DMS153 treated with DMSO at 0.1 percent for 48 hours (cell line): ENCODE measurements around the gene GNA12.

Source experiments
- DNase-seq: peaks from one replicate; lab custom pipeline; 2025; ENCODE audit not compliant: unreplicated experiment; lab: John Stamatoyannopoulos, UW

Gene GNA12

DNA sequence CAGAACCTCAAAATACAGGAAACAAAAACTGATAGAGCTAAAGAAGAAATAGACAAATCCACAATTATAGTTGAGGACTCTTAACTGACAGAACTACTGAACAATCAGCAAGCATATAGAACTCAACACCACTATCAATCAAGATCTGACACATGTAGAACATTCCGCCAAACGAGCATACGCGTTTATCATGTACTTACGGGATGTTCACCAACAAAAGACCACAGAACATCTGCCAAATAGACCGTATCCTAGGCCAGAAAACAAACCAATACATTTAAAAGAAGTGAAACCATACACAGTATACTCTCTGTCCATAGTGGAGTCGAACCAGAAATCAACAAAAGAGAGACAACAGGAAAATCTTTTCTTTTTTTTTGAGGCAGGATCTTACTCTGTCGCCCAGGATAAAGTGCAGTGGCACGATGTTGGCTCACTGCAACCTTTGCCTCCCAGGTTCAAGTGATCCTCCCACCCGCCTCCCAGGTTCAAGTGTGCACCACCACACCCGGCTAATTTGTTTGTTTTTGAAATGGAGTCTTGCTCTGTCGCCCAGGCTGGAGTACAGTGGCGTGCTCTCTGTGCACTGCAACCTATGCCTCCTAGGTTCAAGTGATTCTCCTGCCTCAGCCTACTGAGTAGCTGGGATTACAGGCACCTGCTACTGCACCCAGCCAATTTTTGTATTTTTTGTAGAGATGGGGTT lies 5.1 kb downstream of the GNA12 start:
- no peak for DNase-seq

DNA sequence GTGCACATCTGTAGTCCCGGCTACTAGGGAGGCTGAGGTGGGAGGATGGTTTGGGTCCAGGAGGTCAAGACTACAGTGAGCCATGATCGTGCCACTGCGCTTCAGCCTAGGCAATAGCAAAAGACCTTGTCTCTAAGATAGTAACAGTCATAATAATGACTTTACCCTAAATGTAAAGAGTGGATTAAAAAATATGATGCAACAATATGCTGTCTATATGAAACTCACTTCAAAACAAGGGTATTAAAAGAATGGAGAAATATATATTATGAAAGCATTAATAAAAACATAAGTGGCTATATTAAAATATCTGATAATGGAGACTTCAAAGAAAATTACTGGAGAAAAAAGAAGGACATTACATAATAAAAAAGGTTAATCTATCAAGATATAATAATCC lies 5.7 kb downstream of the GNA12 start:
- no peak for DNase-seq

DNA sequence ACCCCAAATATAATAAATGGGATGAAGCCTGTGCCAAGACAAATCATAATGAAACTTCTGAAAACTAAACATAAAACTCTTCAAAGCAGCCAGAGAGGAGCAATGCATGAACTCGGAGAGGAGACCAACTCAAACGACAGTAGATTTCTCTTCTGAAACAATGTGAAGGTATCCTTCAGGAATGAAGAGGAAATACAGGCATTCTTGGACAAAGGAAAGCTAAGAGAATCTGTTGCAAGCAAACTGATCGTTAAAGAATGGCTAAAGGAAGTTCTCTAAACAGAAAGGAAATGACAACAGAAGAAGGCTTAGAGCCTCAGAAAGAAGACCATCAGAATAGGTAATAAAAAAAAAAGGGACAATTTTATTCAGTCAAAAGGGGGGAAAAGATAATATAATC lies 6.6 kb downstream of the GNA12 start:
- no peak for DNase-seq

- no peak for DNase-seq
These were observed 9.2 kb downstream of the GNA12 start for GRCh38 chr7:2834748-2835441.

DNA sequence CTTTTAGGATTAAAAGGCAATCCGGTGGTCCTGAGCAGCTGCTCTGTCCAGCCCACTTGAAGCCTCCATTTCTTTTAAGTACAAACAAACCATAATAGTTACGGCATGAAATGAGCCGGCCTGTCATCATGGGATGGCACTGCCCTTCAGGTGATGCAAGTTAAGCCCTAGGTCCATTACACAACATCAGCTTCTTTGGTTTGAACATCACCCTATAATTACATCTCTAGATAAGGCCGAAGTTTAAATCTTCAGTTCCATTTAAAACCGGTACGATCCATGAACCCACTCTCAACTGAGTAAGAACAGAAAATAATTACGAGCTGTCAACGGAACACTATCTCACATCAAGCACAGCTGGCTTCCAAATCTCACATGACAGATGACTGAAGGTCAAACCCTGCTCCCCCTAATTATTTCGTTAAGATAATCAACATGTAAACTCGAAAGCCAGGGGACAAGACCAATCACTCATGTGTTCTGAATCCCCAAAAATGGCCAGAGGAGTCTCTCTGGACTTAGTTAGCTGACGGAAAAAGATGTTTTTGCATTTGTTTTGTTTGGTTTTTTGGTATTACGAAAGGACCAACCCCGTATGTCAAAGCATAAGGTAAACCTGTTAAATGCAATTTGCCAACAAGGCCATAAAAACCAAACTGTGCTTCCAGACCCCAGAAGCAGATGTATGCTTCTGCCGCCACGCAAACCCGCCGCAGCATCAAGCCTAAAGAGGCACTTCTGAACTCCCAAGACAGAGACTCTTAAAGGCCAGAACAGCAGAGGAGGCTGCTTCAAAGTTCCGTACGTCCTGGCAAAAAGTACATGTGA lies 10.8 kb downstream of the GNA12 start:
- DNase-seq = no peak

DNA sequence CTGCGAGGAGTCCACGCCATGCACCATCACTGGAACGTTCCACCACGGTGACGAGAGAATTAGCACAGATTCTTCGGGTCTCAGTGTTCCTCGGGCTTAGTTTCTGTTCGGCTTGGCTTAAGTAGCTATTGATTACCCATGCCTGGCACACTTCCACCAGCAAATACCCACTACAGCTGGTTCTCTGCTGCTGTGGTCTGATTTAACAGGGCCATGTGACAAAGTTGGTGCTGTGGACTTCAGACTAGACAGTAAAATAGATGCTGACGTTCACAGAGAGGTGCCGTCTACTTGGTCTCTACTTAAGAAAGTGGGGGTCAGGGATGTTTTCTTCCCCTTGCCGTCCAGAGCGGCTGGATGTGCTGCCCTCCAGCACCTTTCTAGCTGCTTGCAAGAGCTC lies 11.6 kb downstream of the GNA12 start:
- DNase-seq = no peak

DNA sequence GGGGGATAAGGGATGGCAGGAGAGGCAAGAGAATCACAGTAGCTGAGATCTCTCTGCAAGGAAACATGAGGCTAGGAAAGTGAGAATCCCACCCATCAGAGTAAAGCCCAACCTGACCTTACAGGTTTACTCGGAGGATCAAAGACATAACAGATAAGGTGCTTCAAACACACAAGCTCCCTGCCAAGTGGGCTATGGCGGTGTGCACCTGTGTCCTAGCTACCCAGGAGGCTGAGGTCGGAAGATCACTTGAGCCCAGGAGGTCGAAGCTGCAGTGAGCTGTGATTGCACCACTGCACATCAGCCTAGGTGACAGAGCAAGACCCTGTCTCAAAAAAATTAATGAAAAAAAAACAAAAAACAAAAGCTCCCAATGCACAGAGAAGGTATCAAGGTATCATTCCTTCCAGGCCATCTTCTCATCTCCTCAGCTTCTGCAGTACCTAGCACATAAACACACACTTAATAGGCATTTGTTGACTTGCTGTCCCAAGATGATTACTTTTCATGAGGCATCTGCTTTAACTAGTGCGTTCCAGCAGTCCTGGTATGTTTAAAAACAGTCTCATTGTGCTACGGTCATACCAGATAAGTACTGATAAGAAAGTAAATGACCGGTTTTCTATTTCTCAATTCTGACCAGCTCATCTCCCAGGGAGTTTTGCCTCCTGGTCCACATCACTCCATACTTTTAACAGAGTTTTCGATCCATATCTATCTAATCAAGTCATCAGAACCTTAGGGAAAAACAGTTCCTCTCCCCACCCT lies 13.3 kb downstream of the GNA12 start:
- no peak for DNase-seq

DNA sequence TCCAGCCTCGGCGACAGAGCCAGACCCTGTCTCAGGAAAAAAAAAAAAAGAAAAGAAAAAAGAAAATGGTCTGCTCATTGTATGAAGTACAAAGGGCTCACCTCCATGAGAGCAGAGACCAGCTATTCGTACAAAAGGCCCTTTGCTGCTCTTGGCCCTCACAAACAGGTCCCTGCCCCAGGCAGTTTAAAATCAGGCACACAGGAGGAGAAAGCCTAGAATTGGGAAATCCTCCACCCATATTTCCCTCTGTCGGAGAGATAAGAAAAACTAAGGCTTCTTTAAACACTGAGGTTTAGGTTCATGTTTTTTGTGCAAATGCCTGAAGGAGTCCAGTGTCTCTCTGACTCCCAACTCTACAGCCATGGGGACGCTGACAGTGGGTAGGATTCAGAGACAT lies 15.1 kb downstream of the GNA12 start:
- no peak for DNase-seq

GRCh38 chr7:2826771-2827170 lies 17.3 kb downstream of the GNA12 start:
- DNase-seq = no peak

DNA sequence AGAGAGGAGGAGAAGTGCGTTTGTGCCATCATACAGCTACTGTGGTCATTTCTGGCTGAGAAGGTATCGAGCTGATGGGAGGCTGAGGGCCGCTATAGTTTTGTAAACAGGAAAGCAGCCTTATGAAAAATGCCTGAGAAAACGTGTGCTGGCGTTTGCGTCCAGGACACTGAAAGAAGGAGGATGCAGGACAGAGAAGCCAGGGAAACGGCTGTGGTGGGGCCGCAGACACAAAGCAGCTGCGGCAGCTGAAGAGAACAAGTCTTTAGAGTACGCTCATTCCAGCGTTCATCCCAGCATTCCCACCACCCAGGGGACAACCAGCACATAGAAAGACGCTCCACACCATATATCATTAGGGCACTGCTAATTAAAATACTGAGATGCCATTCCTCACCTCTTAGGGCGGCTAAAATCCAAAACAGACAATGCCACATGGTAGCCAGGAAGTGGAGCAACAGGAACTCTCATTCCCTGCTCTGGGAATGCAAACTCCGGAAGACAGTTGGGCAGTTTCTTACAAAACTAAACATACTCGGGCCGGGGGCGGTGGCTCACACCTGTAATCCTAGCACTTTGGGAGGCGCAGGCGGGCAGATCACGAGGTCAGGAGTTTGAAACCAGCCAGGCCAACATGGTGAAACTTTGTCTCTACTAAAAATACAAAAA lies 18.4 kb downstream of the GNA12 start:
- DNase-seq = no peak

DNA sequence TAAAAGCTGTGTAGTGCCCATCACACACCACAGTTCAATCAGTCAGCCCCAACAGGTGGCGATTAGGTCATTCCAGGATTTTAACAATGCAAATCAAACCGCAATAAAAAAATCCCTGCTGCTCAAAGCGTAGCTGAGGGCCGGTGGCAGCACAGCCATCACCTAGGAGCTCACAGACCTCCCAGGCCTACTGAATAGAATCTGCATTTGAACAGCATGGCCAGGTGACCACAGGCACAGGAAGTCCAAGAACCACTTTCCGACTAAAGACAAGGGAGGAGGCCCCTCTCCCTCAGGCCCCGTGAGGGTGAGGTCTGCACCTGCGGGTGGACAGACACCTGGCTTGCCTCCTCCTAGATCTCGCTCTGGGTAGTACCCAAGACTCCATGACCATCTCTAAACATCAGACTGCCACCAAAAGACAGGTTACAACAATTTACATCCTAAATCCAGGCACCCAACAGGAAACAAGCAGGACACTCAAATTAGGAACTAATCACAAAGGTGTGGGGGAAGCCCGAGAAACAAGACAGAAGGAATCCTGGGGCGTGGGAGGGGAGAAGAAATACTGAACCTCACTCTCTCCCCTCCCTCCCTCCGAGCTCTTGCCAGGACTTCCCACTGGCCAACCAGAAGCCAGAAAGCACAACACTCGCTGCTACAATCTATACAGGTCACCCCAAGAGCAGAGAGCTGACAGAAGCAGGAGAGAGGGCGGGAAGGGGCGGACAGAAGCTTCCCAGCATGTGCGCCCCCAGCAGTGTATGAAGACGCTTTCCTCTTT lies 19.2 kb downstream of the GNA12 start:
- DNase-seq = peak; percentile 42

- DNase-seq = no peak
These were observed 20.0 kb downstream of the GNA12 start for GRCh38 chr7:2824026-2824677.

DNA sequence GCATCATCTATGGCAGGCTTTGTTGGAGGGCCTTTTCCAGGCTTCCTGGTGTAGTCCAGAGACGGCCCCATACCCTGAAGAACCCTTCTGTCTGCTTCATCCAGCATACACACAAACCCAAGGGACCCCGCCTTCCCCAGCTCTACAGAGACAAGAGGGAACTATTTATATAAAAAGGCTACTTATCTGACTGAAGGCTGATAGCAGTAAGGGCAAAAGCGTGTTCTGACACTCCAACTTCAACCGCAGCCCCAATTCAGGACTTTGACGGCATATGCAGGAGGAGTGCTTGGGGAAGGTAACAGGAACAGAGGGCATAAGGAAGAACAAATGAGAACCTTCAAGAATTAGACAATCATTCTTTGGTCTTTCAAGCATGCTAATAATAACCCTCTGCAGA lies 21.0 kb downstream of the GNA12 start:
- no peak for DNase-seq

DNA sequence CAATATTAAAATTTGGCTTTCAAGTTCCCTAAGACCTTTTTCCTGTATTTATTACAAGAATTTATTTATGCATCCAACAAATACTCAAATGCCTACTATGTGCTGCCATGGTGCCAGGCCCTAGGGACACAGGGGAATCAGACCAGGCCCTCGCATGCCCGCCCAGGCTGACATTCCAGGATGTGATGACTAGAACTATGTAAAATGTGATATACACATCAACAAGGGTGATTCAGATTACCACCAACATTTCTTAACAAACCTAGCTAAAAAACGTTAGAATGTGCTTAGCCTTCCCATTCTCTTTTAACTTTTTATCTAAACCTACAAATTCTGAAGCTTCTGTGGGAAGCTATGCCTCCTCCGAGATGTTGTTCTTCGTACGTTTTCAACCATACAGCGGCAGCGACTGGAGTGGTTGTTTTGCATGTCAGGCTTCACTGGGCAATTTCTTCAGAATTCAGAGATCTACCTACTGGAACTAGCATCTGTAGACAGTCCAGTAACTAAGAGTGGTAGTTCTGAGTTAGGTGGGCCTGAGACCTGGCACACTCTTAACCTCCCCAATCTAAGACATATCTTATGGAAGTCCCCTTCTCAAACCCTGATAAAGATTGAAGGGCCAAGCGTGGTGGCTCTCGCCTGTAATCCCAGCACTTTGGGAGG lies 22.1 kb downstream of the GNA12 start:
- no peak for DNase-seq

- DNase-seq = peak; percentile 86
These were observed 22.8 kb downstream of the GNA12 start for GRCh38 chr7:2821161-2821841.

GRCh38 chr7:2820508-2820934 lies 23.6 kb downstream of the GNA12 start:
- no peak for DNase-seq

DNA sequence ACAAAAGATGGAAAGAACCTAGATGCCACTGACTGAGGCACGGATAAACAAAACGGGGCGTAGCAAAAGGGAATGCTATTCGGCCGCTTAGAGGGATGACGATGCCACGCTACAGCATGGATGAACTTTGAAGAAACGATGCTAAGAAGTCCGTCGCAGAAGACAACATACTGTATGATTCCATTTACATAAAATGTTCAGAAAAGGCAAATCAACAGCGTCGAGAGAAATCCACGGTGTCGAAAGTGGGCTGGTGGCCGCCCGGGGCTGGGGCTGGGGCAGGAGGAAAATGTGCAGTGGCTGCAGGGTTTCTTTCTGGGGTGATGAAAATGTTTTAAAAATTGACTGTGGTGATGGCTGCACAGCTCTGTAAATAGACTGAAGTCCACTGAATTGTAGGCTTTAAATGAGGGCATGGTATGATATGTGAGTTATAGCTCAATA lies 24.1 kb downstream of the GNA12 start:
- no peak for DNase-seq
